ENCODE measurements around the gene RHBDL2. TPM values are rescaled to one million over a fixed set of nuclear protein-coding genes. Genes with fewer than 3 reads are reported as not detected.
A peak's percentile ranks its signal among the peaks of the same experiment; 100 is the strongest.

Gene RHBDL2
- total and polyA plus RNA-seq, 2 of the 13 experiments (the other 11 are each of a cell fraction or from before 2014, with no cell fraction given): 3.3 to 5.4 TPM

DNA sequence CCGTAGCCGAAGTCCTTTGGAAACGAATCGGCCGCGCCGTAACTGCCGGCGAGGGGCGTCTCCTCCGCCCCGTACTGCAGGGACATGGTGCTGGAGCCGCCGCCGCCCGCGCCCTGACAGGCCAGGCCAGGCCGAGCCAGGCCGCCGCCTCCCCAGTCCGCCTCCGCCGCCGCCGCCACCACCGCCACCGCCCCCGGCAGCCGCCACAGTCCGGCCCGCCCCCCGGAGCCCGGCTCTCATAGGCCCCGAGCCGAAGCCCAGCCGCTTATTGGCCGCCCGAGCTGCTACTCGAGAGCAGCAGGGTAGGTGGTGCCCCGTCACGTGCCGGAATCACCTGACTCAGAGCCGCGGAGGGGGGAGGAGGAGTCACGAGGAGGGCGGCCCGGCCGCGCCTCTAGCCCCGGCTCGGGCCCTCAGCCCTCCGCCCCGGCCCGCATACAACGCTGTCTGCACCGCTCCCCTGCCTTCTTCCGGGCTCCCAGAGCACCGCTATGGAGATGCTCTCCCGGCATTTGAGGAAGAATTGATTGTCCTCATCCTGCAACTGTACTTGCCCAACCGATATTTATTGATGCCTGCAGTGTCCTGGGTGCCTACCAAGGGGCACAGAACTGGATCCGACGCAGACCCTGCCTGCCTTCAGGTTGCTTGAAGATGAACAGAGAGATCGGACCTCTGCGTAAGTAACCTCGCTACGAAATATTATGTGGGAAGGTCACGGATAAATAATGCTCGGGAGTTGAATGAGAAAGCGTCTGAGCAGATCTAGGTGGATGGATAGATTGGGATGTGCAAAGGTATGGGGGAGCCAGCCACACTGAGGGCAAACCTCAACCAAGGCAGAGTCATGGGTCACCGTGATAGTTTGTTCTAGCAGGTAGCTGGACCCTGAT lies 81.8 kb downstream of the RHBDL2 start, which contains the start of gene RRAGC (continued):
- TF ChIP-seq, protein P1, sequence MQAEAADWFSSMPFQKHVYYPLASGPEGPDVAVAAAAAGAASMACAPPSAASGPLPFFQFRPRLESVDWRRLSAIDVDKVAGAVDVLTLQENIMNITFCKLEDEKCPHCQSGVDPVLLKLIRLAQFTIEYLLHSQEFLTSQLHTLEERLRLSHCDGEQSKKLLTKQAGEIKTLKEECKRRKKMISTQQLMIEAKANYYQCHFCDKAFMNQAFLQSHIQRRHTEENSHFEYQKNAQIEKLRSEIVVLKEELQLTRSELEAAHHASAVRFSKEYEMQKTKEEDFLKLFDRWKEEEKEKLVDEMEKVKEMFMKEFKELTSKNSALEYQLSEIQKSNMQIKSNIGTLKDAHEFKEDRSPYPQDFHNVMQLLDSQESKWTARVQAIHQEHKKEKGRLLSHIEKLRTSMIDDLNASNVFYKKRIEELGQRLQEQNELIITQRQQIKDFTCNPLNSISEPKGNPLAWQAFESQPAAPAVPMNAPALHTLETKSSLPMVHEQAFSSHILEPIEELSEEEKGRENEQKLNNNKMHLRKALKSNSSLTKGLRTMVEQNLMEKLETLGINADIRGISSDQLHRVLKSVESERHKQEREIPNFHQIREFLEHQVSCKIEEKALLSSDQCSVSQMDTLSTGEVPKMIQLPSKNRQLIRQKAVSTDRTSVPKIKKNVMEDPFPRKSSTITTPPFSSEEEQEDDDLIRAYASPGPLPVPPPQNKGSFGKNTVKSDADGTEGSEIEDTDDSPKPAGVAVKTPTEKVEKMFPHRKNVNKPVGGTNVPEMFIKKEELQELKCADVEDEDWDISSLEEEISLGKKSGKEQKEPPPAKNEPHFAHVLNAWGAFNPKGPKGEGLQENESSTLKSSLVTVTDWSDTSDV (CRISPR knock-in tag; IDR thresholded peaks at IDR 0.05): 0 out of 2 replicates have a peak, but pooled peaks have one; percentile 6
- TF ChIP-seq, protein P2, sequence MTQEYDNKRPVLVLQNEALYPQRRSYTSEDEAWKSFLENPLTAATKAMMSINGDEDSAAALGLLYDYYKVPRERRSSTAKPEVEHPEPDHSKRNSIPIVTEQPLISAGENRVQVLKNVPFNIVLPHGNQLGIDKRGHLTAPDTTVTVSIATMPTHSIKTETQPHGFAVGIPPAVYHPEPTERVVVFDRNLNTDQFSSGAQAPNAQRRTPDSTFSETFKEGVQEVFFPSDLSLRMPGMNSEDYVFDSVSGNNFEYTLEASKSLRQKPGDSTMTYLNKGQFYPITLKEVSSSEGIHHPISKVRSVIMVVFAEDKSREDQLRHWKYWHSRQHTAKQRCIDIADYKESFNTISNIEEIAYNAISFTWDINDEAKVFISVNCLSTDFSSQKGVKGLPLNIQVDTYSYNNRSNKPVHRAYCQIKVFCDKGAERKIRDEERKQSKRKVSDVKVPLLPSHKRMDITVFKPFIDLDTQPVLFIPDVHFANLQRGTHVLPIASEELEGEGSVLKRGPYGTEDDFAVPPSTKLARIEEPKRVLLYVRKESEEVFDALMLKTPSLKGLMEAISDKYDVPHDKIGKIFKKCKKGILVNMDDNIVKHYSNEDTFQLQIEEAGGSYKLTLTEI (CRISPR knock-in tag; conservative IDR thresholded peaks at IDR 0.05): no peak
- TF ChIP-seq ZNF546 (CRISPR knock-in tag; conservative IDR thresholded peaks at IDR 0.05) (peak; percentile 26; the same call in 1 of the 2 replicates), ZFX (CRISPR knock-in tag; IDR thresholded peaks at IDR 0.05; ENCODE audit: low read depth) (peak; percentile 81), LCORL (IDR thresholded peaks at IDR 0.05) (no peak), LCORL (CRISPR knock-in tag; IDR thresholded peaks at IDR 0.05) (peak; percentile 60), STAG1 (CRISPR knock-in tag; IDR thresholded peaks at IDR 0.05) (peak; percentile 19), NCOA2 (CRISPR knock-in tag; IDR thresholded peaks at IDR 0.05) (0 out of 2 replicates have a peak, but pooled peaks have one; percentile 23), YEATS4 (CRISPR knock-in tag; IDR thresholded peaks at IDR 0.05; ENCODE audit: borderline replicate concordance) (0 out of 2 replicates have a peak, but pooled peaks have one; percentile 28)
- TF ChIP-seq, protein P3, sequence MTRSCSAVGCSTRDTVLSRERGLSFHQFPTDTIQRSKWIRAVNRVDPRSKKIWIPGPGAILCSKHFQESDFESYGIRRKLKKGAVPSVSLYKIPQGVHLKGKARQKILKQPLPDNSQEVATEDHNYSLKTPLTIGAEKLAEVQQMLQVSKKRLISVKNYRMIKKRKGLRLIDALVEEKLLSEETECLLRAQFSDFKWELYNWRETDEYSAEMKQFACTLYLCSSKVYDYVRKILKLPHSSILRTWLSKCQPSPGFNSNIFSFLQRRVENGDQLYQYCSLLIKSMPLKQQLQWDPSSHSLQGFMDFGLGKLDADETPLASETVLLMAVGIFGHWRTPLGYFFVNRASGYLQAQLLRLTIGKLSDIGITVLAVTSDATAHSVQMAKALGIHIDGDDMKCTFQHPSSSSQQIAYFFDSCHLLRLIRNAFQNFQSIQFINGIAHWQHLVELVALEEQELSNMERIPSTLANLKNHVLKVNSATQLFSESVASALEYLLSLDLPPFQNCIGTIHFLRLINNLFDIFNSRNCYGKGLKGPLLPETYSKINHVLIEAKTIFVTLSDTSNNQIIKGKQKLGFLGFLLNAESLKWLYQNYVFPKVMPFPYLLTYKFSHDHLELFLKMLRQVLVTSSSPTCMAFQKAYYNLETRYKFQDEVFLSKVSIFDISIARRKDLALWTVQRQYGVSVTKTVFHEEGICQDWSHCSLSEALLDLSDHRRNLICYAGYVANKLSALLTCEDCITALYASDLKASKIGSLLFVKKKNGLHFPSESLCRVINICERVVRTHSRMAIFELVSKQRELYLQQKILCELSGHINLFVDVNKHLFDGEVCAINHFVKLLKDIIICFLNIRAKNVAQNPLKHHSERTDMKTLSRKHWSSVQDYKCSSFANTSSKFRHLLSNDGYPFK (CRISPR knock-in tag; IDR thresholded peaks at IDR 0.05; ENCODE audit: borderline replicate concordance): no peak
- TF ChIP-seq, protein P4, sequence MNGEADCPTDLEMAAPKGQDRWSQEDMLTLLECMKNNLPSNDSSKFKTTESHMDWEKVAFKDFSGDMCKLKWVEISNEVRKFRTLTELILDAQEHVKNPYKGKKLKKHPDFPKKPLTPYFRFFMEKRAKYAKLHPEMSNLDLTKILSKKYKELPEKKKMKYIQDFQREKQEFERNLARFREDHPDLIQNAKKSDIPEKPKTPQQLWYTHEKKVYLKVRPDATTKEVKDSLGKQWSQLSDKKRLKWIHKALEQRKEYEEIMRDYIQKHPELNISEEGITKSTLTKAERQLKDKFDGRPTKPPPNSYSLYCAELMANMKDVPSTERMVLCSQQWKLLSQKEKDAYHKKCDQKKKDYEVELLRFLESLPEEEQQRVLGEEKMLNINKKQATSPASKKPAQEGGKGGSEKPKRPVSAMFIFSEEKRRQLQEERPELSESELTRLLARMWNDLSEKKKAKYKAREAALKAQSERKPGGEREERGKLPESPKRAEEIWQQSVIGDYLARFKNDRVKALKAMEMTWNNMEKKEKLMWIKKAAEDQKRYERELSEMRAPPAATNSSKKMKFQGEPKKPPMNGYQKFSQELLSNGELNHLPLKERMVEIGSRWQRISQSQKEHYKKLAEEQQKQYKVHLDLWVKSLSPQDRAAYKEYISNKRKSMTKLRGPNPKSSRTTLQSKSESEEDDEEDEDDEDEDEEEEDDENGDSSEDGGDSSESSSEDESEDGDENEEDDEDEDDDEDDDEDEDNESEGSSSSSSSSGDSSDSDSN (CRISPR knock-in tag; IDR thresholded peaks at IDR 0.05): no peak; the same call in 1 of the 2 replicates
- TF ChIP-seq, protein P5, sequence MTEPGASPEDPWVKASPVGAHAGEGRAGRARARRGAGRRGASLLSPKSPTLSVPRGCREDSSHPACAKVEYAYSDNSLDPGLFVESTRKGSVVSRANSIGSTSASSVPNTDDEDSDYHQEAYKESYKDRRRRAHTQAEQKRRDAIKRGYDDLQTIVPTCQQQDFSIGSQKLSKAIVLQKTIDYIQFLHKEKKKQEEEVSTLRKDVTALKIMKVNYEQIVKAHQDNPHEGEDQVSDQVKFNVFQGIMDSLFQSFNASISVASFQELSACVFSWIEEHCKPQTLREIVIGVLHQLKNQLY (CRISPR knock-in tag; IDR thresholded peaks at IDR 0.05): peak; percentile 61; the same call in 1 of the 2 replicates
- TF ChIP-seq, protein P6, sequence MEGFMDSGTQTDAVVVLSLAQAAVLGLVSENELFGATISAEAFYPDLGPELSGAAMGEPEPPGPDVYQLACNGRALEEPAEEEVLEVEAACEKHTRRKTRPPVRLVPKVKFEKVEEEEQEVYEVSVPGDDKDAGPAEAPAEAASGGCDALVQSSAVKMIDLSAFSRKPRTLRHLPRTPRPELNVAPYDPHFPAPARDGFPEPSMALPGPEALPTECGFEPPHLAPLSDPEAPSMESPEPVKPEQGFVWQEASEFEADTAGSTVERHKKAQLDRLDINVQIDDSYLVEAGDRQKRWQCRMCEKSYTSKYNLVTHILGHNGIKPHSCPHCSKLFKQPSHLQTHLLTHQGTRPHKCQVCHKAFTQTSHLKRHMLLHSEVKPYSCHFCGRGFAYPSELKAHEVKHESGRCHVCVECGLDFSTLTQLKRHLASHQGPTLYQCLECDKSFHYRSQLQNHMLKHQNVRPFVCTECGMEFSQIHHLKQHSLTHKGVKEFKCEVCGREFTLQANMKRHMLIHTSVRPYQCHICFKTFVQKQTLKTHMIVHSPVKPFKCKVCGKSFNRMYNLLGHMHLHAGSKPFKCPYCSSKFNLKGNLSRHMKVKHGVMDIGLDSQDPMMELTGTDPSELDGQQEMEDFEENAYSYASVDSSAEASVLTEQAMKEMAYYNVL (CRISPR knock-in tag; IDR thresholded peaks at IDR 0.05; ENCODE audit: borderline replicate concordance): 0 out of 2 replicates have a peak, but pooled peaks have one; percentile 65
